ENCODE measurements around the gene FAM163B. TPM values are rescaled to one million over a fixed set of nuclear protein-coding genes. Genes with fewer than 3 reads are reported as not detected.
"Not testable (repeated sequence)": the region's sequence is repeated elsewhere in the genome, so short reads cannot be mapped to it uniquely, and the experiment has no call there.

FAM163B gene
- total RNA-seq, 2 experiments from 2014 or later, result not detected

- ChIA-PET CTCF (no interaction called here), POLR2A (no interaction called here)
Measured at GRCh38 chr9:133640580-133641395, 31.6 kb upstream of the FAM163B start.

GRCh38 chr9:133640160-133640559 lies 31.0 kb upstream of the FAM163B start:
- ChIA-PET POLR2A (no interaction called here), CTCF (no interaction called here)

GRCh38 chr9:133639613-133640012 lies 30.4 kb upstream of the FAM163B start:
- ChIA-PET POLR2A (no interaction called here), CTCF (no interaction called here)

- POLR2A ChIA-PET, result no interaction called here
- CTCF ChIA-PET, result no interaction called here
Measured at GRCh38 chr9:133638711-133639110, 29.5 kb upstream of the FAM163B start.

GRCh38 chr9:133638076-133638475 lies 28.9 kb upstream of the FAM163B start:
- ChIA-PET POLR2A (no interaction called here), CTCF (no interaction called here)

- POLR2A ChIA-PET, result no interaction called here
- CTCF ChIA-PET, result no interaction called here
Measured at GRCh38 chr9:133637451-133638055, 28.4 kb upstream of the FAM163B start.

- POLR2A ChIA-PET, result no interaction called here
Measured at GRCh38 chr9:133636902-133637301, 27.7 kb upstream of the FAM163B start.

GRCh38 chr9:133635533-133636531 lies 26.6 kb upstream of the FAM163B start, which contains the start of gene DBH:
Gene DBH (plus strand): TSS chr9:133636363. CDS start chr9:133636372, 9 bp downstream.
- ChIA-PET CTCF (no interaction called here), POLR2A (no interaction called here)

More at GRCh38 chr9:133636902-133637301, 27.7 kb upstream of the FAM163B start:
- CTCF ChIA-PET, result no interaction called here

- ChIA-PET POLR2A (no interaction called here), CTCF (no interaction called here)
Measured at GRCh38 chr9:133635098-133635497, 25.9 kb upstream of the FAM163B start.

- POLR2A ChIA-PET, result no interaction called here
- CTCF ChIA-PET, result no interaction called here
Measured at GRCh38 chr9:133634081-133634691, 25.0 kb upstream of the FAM163B start.

- POLR2A ChIA-PET, result no interaction called here
- CTCF ChIA-PET, result no interaction called here
Measured at GRCh38 chr9:133633681-133634080, 24.5 kb upstream of the FAM163B start.

- ChIA-PET CTCF (no interaction called here), POLR2A (no interaction called here)
Measured at GRCh38 chr9:133632806-133633680, 23.9 kb upstream of the FAM163B start.

GRCh38 chr9:133631111-133631510 lies 21.9 kb upstream of the FAM163B start:
- ChIA-PET POLR2A (no interaction called here), CTCF (no interaction called here)

- CTCF ChIA-PET, result no interaction called here
- POLR2A ChIA-PET, result no interaction called here
Measured at GRCh38 chr9:133629221-133630110, 20.3 kb upstream of the FAM163B start.

GRCh38 chr9:133628766-133629165 lies 19.6 kb upstream of the FAM163B start:
- CTCF ChIA-PET, result no interaction called here
- POLR2A ChIA-PET, result no interaction called here

- ChIA-PET POLR2A (no interaction called here), CTCF (no interaction called here)
Measured at GRCh38 chr9:133627341-133627740, 18.2 kb upstream of the FAM163B start.

GRCh38 chr9:133626008-133626407 lies 16.8 kb upstream of the FAM163B start:
- POLR2A ChIA-PET, CTCF ChIA-PET: not testable (repeated sequence)

GRCh38 chr9:133622555-133622954 lies 13.4 kb upstream of the FAM163B start:
- POLR2A ChIA-PET, result no interaction called here
- CTCF ChIA-PET, result no interaction called here

All from activated CD8-positive, alpha-beta memory T cell treated with anti-CD3 and anti-CD28 coated beads for 36 hours (primary cell).